ENCODE measurements around the gene EIF4EBP3. TPM values are rescaled to one million over a fixed set of nuclear protein-coding genes. Genes with fewer than 3 reads are reported as not detected.
A peak's percentile ranks its signal among the peaks of the same experiment; 100 is the strongest.

The EIF4EBP3 gene
- total and polyA plus RNA-seq, 9 of the 15 experiments (the other 6 are each of a cell fraction or from before 2014, with no cell fraction given), result 1.3 to 7.5 (median 3.8) TPM

GRCh38 chr5:140573683-140574082 lies 26.2 kb downstream of the EIF4EBP3 start (continued):
- TF ChIP-seq KLF13 (tag; IDR thresholded peaks at IDR 0.05; ENCODE audit: borderline replicate concordance, low read depth) (no peak), ZNF511 (CRISPR knock-in tag; IDR thresholded peaks at IDR 0.05) (no peak), MITF (IDR thresholded peaks at IDR 0.05) (no peak), MTA1 (IDR thresholded peaks at IDR 0.05; ENCODE audit: borderline replicate concordance) (no peak)

- 7% methylated on average over 3 of the region's 3 CpGs for WGBS (ENCODE audit: insufficient coverage, low coverage, missing lambda C conversion rate)
- no peaks in the 10 kb centered on the region for H3K79me2 ChIP-seq (ENCODE audit: control insufficient read depth, insufficient read depth, low read length)
- ChIA-PET CTCF (ENCODE audit: low intra/inter-chr PET ratio) (no interaction called here), POLR2A (interaction anchor here (0.5 to 1.6 kb wide), 5 partner anchors 9 to 201 kb away, joined by 3 to 5 read pairs (median 4); partner anchors contain the start of genes IK, NDUFA2 and SLC35A4)
- BruUV-seq (replicated peaks), result no TSS peak
- H3K27me3 ChIP-seq (ENCODE audit: control insufficient read depth in 2 of 2, insufficient read depth in 2 of 2, low read length in 2 of 2), result no peaks in the 10 kb centered on the region
- peak overlapping the region; percentile 66 for H2AFZ ChIP-seq (ENCODE audit: low read depth, low read length)
- H3K9me3 ChIP-seq (replicated peaks; ENCODE audit: control insufficient read depth, insufficient read depth, low read depth, low read length), result no peaks in the 10 kb centered on the region
- no peak overlapping the region for H3K4me2 ChIP-seq (ENCODE audit: insufficient read depth, low read length)
- H3K9me1 ChIP-seq (ENCODE audit: control insufficient read depth, insufficient read depth, low read length), result no peaks in the 10 kb centered on the region
- DNase-seq (ENCODE audit: extremely low read depth in 1 of 4, low spot score in 3 of 4) (no peak), ATAC-seq (0 out of 3 replicates have a peak, but pooled peaks have one; percentile 10), FAIRE-seq (no peak)
- no peak overlapping the region for H3K9ac ChIP-seq (ENCODE audit: insufficient read depth in 1 of 2, low read depth in 2 of 2, low read length in 2 of 2)
- no peak overlapping the region for H3K4me3 ChIP-seq
- in situ Hi-C loops (cut with MboI) (no loop called here), intact Hi-C loops (cut with micrococcal nuclease) (loop anchor here (1.0 kb wide), 1 partner anchor 37 kb away; no protein-coding TSS in a partner anchor)
- peaks cover 8 to 10% of the 10 kb centered on the region in 2 experiments; a peak in 3 of 5 replicates for H3K4me1 ChIP-seq (replicated peaks in 1 of 2; ENCODE audit: control insufficient read depth in 2 of 2, insufficient read depth in 2 of 2, low read length in 2 of 2)
- H3K36me3 ChIP-seq (ENCODE audit: control insufficient read depth, insufficient read depth, low read length), result 0 out of 3 replicates have a peak, but pooled peaks cover 4% of the 10 kb centered on the region
- no peaks in the 10 kb centered on the region for H4K20me1 ChIP-seq (replicated peaks; ENCODE audit: control insufficient read depth, insufficient read depth, low read length)
- no peak overlapping the region for H3K27ac ChIP-seq (ENCODE audit: extremely low read depth, low read depth, low read length)
- no peak for TF ChIP-seq SMAD1 (IDR thresholded peaks at IDR 0.05; ENCODE audit: low read depth, low read length, partially characterized antibody)
- no peak for TF ChIP-seq RNF219 (CRISPR knock-in tag; IDR thresholded peaks at IDR 0.05)
- TF ChIP-seq NEUROD1 (IDR thresholded peaks at IDR 0.05; ENCODE audit: borderline replicate concordance, low read depth, low read length, partially characterized antibody), result no peak
- peak; percentile 38 for TF ChIP-seq CBFA2T3 (IDR thresholded peaks at IDR 0.05)
- TF ChIP-seq ZNF253 (CRISPR knock-in tag; conservative IDR thresholded peaks at IDR 0.05), result no peak
- no peak for TF ChIP-seq ZNF785 (CRISPR knock-in tag; IDR thresholded peaks at IDR 0.05)
- TF ChIP-seq LEF1 (IDR thresholded peaks at IDR 0.05), result no peak
- 0 out of 2 replicates have a peak, but pooled peaks have one; percentile 13 for TF ChIP-seq CTBP1 (IDR thresholded peaks at IDR 0.05; ENCODE audit: borderline replicate concordance)
- TF ChIP-seq PTBP1 (IDR thresholded peaks at IDR 0.05; ENCODE audit: low read depth, low read length), result no peak
- no peak for TF ChIP-seq PYGO2 (tag; IDR thresholded peaks at IDR 0.05)
- TF ChIP-seq HES1 (IDR thresholded peaks at IDR 0.05; ENCODE audit: low read depth), result no peak
- 0 out of 2 replicates have a peak, but pooled peaks have one; percentile 5 for TF ChIP-seq CBFA2T2 (conservative IDR thresholded peaks at IDR 0.05)
- no peak for TF ChIP-seq MTA1 (IDR thresholded peaks at IDR 0.05; ENCODE audit: borderline replicate concordance)
- TF ChIP-seq CEBPG (CRISPR knock-in tag; IDR thresholded peaks at IDR 0.05), result peak; percentile 29; the same call in 1 of the 2 replicates
- TF ChIP-seq CEBPG (tag; conservative IDR thresholded peaks at IDR 0.05 in 1 of 2, IDR thresholded peaks at IDR 0.05 in 1 of 2), result no peak; a peak in 1 of 4 replicates
These were observed 26.7 kb downstream of the EIF4EBP3 start for GRCh38 chr5:140574165-140574564.
